Kidney (tissue), 14 donors: ENCODE results near the gene COPS8. TPM values are rescaled to one million over a fixed set of nuclear protein-coding genes. Genes with fewer than 3 reads are reported as not detected.

Experiments
- DNase-seq, 5 donors: peaks; one replicate each; pipeline ENCODE4 v3.0.0-alpha.2; 2013 to 2020
- FAIRE-seq: peaks from 2 replicates; lab custom pipeline; 2012; peaks lifted over from hg19 to GRCh38; lab: Jason Lieb, UNC
- H3K27ac ChIP-seq, 2 donors: one replicate each; pipeline ENCODE4 v1.7.0; 2013; ENCODE audit warnings: low read depth in 2 of 2, low read length in 2 of 2, inconsistent platforms in 1 of 2
- H3K27me3 ChIP-seq: one replicate; pipeline ENCODE4 v1.7.1; 2013; ENCODE audit warnings: low read length, inconsistent platforms; ENCODE audit not compliant: control insufficient read depth, insufficient read depth
- H3K36me3 ChIP-seq, 3 donors: one replicate each; pipeline versions ENCODE4 v1.7.0 to v1.7.1; 2013; ENCODE audit warnings: low read length in 3 of 3, control low read depth in 1 of 3, inconsistent platforms in 1 of 3; ENCODE audit not compliant: insufficient read depth in 3 of 3, control insufficient read depth in 2 of 3
- H3K4me1 ChIP-seq, 3 donors: one replicate each; pipeline versions ENCODE4 v1.7.0 to v1.7.1; 2013; ENCODE audit warnings: low read length in 3 of 3, inconsistent platforms in 1 of 3, low read depth in 1 of 3; ENCODE audit not compliant: control insufficient read depth in 2 of 3, insufficient read depth in 2 of 3
- H3K4me3 ChIP-seq, 3 donors: one replicate each; pipeline versions ENCODE4 v1.7.0 to v1.8.1; 2013; ENCODE audit warnings: low read length in 3 of 3, control low read depth in 1 of 3, inconsistent platforms in 1 of 3
- H3K9ac ChIP-seq, 3 donors: one replicate each; pipeline versions ENCODE4 v1.7.0 to v1.7.1; 2013; ENCODE audit warnings: low read length in 3 of 3, control low read depth in 1 of 3, inconsistent platforms in 1 of 3
- H3K9me3 ChIP-seq, 3 donors: one replicate each; pipeline versions ENCODE4 v1.7.0 to v1.7.1; 2013; ENCODE audit warnings: low read length in 3 of 3, control low read depth in 1 of 3, inconsistent platforms in 1 of 3; ENCODE audit not compliant: control insufficient read depth in 2 of 3, insufficient read depth in 1 of 3
- intact Hi-C: fragments of 100-400 bp; cut with DNase I; formaldehyde crosslinking; loops from one replicate; pipeline ENCODE4 v1.11.1; 2022
- polyA plus RNA-seq: library from polyadenylated mRNA; stranded (reverse); fragments of 350-450 nt; fragmentation: Illumina TruSeq; extraction: RNeasy Lipid Tissue Mini Kit (QIAGEN cat#74804); gene quantifications from one replicate; pipeline ENCODE4 v1.2.3, GENCODE V29; 2014; ENCODE audit warnings: low read depth, low replicate concordance; ENCODE audit not compliant: insufficient read depth
- total RNA-seq: library from RNA; stranded (reverse); fragmentation: NEBNext Ultra II Directional; extraction: Animal tissue kit (Norgen Biotek cat#: 25700); gene quantifications from one replicate; pipeline ENCODE4 v1.2.1, GENCODE V29; 2021
- TF ChIP-seq, protein P1 (sequence below): IDR thresholded peaks from 3 replicates; pipeline ENCODE4 v1.5.1; 2012; ENCODE audit warnings: mild to moderate bottlenecking, moderate library complexity, borderline replicate concordance; ENCODE audit not compliant: insufficient read depth; ENCODE audit errors: extremely low read depth
- donor health status: control.
- donor health status: control.
- donor health status: control.
- donor health status: control.
- donor health status: control.
- donor health status: DM: yes; HTN: yes; CAD: no.
- donor health status: Normal renal cell carcinoma (clear cell type).

The COPS8 gene
- total and polyA plus RNA-seq, 2 donors from 2014 or later, result 40.7 to 67.6 TPM

DNA sequence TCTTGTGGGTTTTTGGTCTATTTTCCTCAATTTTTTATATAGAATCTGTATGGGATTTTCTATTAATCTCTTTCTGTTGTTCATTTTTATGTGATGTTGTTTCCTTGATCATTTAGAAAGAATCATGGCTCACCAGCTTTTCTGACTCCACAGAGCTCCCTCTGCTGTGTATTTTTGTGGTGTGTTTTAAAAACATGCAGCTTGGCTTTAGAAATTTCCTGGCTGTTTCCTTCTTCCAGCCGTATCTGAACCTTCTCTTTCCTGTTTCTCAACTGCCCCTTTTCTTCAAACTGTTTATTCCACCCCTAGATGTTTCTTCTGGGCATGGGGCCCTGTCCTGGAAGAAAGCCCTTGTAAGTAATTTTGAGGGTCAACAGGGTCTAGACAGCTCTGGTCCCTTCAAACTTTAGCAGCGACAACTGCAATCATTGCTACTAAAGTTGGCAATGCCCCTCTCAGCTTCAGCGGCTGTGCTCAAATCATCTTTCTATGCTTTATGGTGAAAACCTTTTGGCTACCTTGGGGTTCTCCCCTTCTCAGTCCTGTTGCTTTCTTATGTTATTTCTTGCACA is 17.6 kb upstream of the COPS8 start:
- DNase-seq (peak in 1 of 5 donors; percentile 58), FAIRE-seq (no peak)
- Histone ChIP-seq H3K27me3 (no peaks in the 10 kb centered on the region), H3K27ac (no peak overlapping the region), H3K9me3 (no peaks in the 10 kb centered on the region), H3K9ac (no peak overlapping the region), H3K4me1 (no peaks in the 10 kb centered on the region), H3K36me3 (no peaks in the 10 kb centered on the region), H3K4me3 (no peak overlapping the region)
- intact Hi-C loops, result no loop called here
- TF ChIP-seq, protein P1, sequence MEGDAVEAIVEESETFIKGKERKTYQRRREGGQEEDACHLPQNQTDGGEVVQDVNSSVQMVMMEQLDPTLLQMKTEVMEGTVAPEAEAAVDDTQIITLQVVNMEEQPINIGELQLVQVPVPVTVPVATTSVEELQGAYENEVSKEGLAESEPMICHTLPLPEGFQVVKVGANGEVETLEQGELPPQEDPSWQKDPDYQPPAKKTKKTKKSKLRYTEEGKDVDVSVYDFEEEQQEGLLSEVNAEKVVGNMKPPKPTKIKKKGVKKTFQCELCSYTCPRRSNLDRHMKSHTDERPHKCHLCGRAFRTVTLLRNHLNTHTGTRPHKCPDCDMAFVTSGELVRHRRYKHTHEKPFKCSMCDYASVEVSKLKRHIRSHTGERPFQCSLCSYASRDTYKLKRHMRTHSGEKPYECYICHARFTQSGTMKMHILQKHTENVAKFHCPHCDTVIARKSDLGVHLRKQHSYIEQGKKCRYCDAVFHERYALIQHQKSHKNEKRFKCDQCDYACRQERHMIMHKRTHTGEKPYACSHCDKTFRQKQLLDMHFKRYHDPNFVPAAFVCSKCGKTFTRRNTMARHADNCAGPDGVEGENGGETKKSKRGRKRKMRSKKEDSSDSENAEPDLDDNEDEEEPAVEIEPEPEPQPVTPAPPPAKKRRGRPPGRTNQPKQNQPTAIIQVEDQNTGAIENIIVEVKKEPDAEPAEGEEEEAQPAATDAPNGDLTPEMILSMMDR, result no peak

GRCh38 chr2:237072067-237072931 is 13.4 kb upstream of the COPS8 start:
- no peak overlapping the region for H3K27ac ChIP-seq
- DNase-seq (peak; percentile 70 to 83 (median 78)), FAIRE-seq (no peak)
- H3K4me3 ChIP-seq, result no peak overlapping the region
- intact Hi-C loops, result no loop called here
- no peaks in the 10 kb centered on the region for H3K4me1 ChIP-seq
- H3K27me3 ChIP-seq, result no peaks in the 10 kb centered on the region
- H3K9me3 ChIP-seq, result no peaks in the 10 kb centered on the region
- H3K9ac ChIP-seq, result no peak overlapping the region
- TF ChIP-seq, protein P1, result peak; percentile 97
- no peaks in the 10 kb centered on the region for H3K36me3 ChIP-seq

- DNase-seq (no peak), FAIRE-seq (no peak)
- no peaks in the 10 kb centered on the region for H3K9me3 ChIP-seq
- H3K4me3 ChIP-seq, result no peak overlapping the region
- no peaks in the 10 kb centered on the region for H3K4me1 ChIP-seq
- TF ChIP-seq, protein P1, result no peak
- no peaks in the 10 kb centered on the region for H3K36me3 ChIP-seq
- intact Hi-C loops, result no loop called here
- no peaks in the 10 kb centered on the region for H3K27me3 ChIP-seq
- no peak overlapping the region for H3K9ac ChIP-seq
- H3K27ac ChIP-seq, result no peak overlapping the region
These were observed 12.1 kb upstream of the COPS8 start for GRCh38 chr2:237073552-237073951.
